HG03432 (cell line): ENCODE data around the gene FLVCR1.
"Not testable (repeated sequence)": the region's sequence is repeated elsewhere in the genome, so short reads cannot be mapped to it uniquely, and the experiment has no call there.

Experiments used
- ATAC-seq: cut with Tn5 transposase; IDR thresholded peaks from one replicate; pipeline ENCODE4 v1.9.1; 2021; ENCODE audit warnings: mild to moderate bottlenecking, moderate library complexity; ENCODE audit not compliant: unreplicated experiment

Gene FLVCR1

GRCh38 chr1:212857992-212858460 is at the start of gene FLVCR1:
TSS of gene FLVCR1 (plus strand) at chr1:212858275. CDS start at chr1:212858453, 178 bp downstream.
- peak; percentile 98 for ATAC-seq

GRCh38 chr1:212814537-212815334 is 43.3 kb upstream of the FLVCR1 start:
- ATAC-seq: no peak

GRCh38 chr1:212816567-212817278 is 41.4 kb upstream of the FLVCR1 start:
- no peak for ATAC-seq

GRCh38 chr1:212819726-212820125 is 38.3 kb upstream of the FLVCR1 start:
- peak; percentile 87 for ATAC-seq

GRCh38 chr1:212820969-212821368 is 37.1 kb upstream of the FLVCR1 start:
- ATAC-seq: no peak

GRCh38 chr1:212822956-212823355 is 35.1 kb upstream of the FLVCR1 start:
- ATAC-seq: no peak

- no peak for ATAC-seq
Observed at GRCh38 chr1:212824201-212824600, 33.9 kb upstream of the FLVCR1 start.

GRCh38 chr1:212825798-212826452 is 32.1 kb upstream of the FLVCR1 start:
- ATAC-seq: no peak

- ATAC-seq: no peak
Observed at GRCh38 chr1:212827171-212827776, 30.8 kb upstream of the FLVCR1 start.

GRCh38 chr1:212827831-212828278 is 30.2 kb upstream of the FLVCR1 start:
- no peak for ATAC-seq

- no peak for ATAC-seq
Observed at GRCh38 chr1:212828395-212828794, 29.7 kb upstream of the FLVCR1 start.

- peak; percentile 86 for ATAC-seq
Observed at GRCh38 chr1:212833211-212834207, 24.6 kb upstream of the FLVCR1 start.

GRCh38 chr1:212838145-212838544 is 19.9 kb upstream of the FLVCR1 start:
- no peak for ATAC-seq

- not testable (repeated sequence) for ATAC-seq
Observed at GRCh38 chr1:212844521-212844920, 13.6 kb upstream of the FLVCR1 start.

- ATAC-seq: no peak
Observed at GRCh38 chr1:212847549-212847948, 10.5 kb upstream of the FLVCR1 start, which contains the start of gene SPATA45. TSS of gene SPATA45 (minus strand) at chr1:212847649. CDS start at chr1:212836149, 11,500 bp downstream.

GRCh38 chr1:212852105-212852688 is 5.9 kb upstream of the FLVCR1 start:
- ATAC-seq: no peak

- no peak for ATAC-seq
Observed at GRCh38 chr1:212853658-212854057, 4.4 kb upstream of the FLVCR1 start.

- no peak for ATAC-seq
Observed at GRCh38 chr1:212856755-212857154, 1.3 kb upstream of the FLVCR1 start.
